Epidermal melanocyte (primary cell): ENCODE data around the gene TMEM147.
A peak's percentile ranks its signal among the peaks of the same experiment; 100 is the strongest.

Source experiments
- DNase-seq: peaks from one replicate; pipeline ENCODE4 v3.0.0; 2011; ENCODE audit warnings: low spot score; ENCODE audit not compliant: insufficient read length

TMEM147 gene, protein sequence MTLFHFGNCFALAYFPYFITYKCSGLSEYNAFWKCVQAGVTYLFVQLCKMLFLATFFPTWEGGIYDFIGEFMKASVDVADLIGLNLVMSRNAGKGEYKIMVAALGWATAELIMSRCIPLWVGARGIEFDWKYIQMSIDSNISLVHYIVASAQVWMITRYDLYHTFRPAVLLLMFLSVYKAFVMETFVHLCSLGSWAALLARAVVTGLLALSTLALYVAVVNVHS

DNA sequence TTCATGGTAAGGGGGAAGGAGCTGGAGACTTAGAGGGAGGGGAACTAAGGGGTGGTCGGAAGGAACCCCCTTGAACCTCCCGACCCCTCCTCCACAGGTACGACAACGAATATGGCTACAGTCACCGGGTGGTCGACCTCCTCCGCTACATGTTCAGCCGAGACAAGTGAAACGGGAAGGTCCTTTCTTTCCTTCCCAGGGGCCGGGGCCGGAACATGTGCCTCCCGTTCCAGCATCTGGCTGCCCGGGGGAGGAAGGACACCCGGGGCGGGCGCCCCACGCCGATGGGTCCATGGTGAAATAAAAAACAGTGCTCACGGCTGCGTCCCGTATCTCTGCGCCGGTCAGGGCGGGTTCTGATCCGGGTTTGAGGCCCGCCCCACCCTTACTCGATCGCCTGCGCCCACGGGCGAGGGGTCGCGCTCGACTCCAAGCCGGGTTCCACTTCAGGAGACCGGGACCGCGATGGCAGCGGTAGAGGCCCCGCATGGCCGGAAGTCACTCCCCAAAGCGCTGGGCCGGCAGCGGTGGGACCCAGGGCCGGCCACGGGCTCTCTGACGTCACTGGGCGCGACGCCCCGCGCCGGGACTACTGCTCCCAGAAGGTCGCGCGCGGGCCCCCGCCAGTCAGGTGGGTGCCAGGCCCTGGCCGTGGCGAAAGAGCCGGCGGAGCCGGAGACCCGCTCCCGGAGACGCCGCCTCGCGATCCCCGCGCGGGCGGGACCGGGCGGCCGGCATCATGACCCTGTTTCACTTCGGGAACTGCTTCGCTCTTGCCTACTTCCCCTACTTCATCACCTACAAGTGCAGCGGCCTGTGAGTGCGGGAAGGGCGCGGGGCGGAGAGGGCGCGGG is at the start of gene TMEM147:
Gene TMEM147, plus strand, starts transcription at position 626 of the 854 bp plus-strand sequence. Its CDS starts 114 bp downstream, at position 740.
- DNase-seq: peak; percentile 99

DNA sequence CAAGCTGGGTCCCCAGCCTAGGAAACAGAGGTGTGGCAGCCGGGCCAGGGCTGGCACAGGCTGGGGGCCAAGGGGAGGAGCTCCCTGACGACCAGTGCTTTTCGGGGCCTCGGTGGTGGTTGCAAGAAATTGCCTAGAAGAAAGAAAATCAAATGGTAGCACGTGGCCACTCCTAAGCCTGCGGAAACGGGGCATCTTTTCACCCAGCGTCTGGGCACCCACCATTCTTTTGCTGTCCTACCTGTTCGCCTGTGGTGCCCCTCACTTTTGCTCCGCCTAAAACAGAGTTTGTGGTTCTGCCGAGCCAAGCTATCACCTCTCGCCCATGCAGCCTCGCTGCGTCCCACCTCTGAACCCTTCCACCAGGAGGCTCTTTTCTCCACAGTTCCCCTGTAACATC is 48.0 kb upstream of the TMEM147 start:
- DNase-seq: no peak

DNA sequence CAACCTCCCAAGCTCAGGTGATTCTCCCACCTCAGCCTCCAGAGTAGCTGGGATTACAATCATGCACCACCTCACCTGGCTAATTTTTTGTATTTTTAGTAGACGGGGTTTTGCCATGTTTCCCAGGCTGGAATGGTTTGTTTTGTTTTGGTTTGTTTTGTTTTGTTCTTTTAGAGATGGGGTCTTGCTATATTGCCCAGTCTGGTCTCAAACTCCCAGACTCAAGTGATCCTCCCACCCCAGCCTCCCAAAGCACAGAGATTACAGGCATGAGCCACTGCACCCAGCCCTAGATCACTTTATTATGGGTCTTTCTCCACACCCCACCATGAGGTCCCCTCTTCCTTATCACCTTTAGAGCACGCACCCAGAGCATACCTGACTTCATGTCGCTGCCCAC is 47.2 kb upstream of the TMEM147 start:
- DNase-seq: no peak

DNA sequence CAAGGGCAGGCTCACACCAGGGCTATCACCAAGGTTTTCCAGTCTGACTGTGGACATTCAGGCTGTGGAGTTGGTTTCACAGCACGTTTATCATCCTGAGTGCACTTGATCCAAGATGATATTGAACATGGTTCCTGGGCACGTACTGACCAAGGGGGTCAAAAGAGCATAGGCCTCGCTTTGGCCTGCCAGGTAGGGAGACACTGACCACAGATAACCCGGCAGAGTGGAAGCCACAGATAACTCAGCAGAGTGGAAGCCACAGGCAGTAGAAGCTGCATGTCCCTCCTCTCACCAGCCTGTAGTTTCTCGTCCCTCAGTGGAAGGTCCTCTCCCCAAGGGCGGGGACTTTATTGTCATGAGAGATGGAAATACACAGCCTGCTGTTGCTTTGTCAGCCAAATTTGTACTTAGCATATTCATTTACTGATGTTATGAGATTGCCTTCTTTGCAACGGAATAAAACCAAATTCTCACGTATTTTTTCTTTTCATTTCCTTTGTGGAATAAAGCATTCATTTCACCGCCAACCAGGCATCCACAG is 46.4 kb upstream of the TMEM147 start:
- no peak for DNase-seq

DNA sequence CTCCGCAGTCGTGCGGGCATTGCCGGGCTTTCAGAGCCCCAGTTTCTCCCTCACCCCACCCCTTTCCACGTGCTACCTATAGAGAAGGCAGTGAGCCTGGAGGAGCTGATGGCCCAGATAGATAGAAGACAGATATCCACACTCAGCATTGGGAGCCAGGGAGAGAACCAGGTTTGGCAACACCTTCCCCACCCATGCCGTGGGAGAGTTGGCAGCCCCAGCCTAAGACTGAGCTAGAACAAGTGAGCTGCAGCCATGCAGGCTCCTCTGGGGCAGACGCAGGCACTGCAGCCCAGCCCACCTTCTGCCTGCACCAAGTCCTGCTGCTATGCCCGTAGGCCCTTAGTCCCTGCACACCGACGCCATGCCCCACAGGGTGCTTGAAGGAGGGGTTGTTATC is 44.8 kb upstream of the TMEM147 start:
- DNase-seq: no peak

DNA sequence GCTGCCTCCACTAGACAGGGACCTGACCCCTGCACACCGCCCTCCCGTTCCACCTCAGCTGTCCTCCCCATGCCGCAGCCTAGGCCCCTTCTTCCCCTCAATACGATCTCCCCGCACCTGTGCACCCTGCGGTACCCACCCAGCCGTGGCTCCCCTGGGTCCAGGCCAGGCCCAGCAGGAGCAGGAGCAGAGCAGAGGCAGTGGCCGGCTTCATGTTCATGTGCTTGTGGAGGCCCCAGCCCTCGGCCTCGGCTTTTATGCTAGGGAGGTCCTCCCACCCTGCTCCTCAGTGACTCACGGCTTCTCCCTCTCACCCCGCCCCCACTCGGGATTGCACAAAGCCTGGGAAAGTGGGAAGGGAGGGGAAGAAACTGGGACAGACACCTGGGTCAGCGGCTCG is 43.7 kb upstream of the TMEM147 start:
- DNase-seq: no peak

DNA sequence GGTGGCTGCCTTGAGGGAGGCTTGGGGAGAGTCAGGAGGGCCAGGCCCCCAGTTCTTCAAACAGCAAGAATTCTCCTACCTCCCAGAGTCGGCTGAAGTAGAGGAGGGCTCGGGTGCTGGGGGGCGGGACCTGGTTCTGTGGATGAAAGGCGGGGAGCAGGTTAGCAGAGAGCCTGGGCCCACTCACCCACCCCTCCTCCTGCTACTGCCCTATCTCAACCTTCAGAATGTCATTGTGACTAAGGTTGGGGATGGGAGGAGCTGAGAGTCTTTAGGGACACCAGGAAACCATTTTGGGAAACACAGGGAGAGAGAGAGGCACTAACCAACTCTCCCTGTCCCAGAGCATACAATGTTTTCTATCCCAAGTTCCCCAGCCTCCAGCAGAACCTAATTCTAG is 42.7 kb upstream of the TMEM147 start:
- DNase-seq: no peak

DNA sequence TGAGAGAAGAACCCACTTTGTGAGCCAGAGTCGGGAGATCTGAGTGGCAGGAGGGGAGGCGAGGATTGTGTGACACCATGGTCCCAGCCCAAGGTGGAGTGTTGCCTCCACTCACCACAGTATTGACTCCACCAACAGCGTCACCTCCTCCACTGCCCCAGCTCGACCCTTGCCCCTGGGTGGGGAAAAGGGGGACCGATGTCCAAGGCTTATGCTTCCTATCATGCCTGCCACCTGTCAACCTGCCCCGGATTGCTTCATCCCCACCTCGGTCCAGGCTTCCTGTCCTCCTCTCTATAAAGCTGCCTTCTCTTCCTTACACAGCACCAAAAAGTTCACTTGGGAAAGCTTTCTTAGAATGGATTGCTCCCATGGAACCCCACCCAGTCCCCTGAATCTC is 39.4 kb upstream of the TMEM147 start:
- no peak for DNase-seq

DNA sequence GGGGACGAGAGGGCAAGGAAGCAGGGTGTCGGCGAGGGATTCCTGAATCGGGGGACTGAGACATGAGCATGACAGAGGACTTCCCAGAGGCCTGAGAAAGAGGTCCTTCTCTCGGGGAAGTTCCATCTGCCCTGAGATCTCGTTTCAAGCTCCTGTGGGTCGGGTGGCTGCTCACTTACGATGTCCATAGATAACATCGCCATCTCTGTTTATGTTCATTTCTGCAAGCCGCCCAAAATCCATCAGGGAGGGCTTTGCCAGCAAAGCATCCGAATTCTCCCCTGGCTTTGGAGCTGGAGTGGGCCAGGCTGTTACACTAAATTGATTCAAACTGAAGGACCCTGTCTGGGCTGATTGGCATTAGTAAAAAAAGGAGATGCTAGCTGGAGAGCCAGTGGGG is 37.9 kb upstream of the TMEM147 start:
- DNase-seq: no peak

DNA sequence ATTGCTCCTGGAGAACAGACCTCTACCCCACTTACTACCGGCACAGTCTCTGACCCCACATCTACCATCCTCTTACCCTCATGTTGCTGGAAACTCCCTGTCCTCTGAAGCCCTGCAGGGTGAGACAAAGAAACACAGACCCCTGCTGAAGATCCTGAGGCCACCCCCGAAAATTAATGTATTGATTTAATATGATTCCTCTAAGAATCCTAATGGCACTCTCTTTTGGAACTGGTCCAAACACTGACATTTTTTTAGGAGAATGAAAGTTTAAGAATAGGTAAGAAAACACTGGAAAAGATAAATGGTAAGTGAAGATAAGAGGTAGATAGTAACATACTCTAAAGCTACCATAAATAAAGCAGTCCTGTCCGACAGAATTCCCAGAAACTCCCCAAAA is 37.3 kb upstream of the TMEM147 start:
- DNase-seq: no peak

DNA sequence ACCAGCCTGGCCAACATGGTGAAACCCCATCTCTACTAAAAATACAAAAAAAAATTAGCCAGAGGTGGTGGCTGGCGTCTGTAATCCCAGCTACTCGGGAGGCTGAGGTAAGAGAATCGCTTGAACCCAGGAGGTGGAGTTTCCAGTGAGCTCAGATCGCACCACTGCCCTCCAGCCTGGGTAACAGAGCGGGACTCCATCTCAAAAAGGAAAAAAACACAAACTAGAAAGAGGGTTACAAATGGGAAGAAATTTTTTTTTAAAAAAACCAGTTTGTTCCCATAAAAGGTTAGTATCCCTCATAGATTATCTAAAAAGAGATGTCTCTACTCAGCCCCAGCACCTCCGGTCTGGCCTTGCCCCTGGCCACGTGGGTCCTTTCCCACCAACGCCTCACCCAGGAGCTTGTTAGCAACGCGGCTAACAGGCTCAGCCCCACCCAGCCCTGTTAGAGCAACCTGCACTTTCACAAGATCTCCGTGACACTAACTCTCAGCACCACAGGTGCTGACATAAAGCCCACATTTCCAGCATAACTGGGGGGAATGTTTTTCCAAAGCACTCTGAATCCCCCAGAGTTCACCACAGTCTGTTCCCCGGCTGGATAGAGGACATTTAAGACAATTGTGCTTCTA is 36.3 kb upstream of the TMEM147 start:
- DNase-seq: no peak

DNA sequence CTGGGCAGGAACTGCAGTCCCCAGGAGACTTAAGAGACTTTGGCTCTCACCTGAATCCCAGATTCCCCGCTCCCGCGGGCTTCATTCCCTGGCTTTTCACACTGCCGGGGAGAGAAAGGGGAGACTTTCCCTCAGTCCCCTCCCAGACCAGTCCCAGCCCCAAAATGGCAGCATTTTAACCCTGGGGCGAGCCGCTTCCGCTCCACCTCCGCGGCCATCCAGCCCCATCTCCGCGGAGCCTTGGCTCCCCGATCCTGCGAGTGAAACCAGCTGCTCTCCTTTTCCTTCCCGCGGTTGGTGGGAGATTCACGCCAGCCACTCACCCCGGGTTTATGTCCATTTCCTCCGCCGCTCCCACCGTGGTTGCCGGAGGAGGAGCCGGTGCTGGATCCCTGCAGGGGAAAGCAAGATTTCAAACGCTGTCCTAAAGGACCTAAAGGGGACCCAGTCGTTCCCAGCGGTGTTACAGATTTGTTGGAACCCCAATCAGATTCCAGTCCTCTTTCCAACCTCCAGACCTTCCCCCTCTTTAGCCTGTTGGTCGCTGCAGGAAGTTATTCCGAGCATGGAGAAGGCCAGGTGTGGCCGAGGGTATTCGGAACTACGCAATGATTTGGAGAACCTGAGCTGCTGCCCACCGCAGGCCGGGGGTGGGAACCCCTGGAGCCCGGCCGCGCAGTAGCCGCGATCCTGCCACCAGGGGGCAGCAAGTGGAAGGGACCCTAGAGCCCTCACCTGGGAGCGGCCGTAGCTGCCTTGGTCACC is 35.4 kb upstream of the TMEM147 start:
- DNase-seq: peak; percentile 67

DNA sequence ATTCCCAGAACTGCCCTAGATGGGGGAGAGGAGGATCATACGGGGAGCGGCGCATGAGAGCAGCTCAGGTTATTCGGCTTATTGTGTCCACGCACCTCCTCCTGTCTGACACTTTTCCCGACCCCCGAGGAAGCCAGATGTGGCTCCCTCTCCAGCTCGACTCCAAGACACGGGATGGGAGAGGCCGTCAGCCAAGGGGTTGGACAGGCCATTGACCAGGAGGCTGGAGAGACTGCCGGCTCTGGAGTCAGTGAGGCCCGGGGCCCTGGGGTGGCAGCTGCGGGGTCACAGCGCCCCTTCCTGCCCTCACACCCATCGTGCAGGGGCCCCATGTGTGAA is 34.8 kb upstream of the TMEM147 start:
- no peak for DNase-seq

DNA sequence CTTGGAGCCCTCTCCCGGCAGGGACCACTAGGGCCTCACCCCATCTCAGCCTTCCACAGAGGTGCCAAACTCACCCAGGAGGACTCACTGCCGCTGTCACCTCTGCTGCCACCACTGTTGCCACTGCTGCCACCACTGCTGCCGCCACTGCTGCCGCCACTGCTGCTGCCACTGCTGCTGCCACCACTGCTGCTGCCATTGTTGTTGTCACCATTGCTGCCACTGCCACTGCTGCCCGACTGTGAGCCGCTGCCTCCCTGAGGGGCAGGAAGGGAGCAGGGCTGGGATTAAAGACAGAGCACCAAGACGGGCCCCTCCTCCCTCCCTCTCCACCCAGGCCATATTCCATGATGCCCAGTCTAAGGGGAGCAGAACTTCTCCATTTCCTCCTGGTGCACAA is 34.1 kb upstream of the TMEM147 start:
- DNase-seq: no peak

DNA sequence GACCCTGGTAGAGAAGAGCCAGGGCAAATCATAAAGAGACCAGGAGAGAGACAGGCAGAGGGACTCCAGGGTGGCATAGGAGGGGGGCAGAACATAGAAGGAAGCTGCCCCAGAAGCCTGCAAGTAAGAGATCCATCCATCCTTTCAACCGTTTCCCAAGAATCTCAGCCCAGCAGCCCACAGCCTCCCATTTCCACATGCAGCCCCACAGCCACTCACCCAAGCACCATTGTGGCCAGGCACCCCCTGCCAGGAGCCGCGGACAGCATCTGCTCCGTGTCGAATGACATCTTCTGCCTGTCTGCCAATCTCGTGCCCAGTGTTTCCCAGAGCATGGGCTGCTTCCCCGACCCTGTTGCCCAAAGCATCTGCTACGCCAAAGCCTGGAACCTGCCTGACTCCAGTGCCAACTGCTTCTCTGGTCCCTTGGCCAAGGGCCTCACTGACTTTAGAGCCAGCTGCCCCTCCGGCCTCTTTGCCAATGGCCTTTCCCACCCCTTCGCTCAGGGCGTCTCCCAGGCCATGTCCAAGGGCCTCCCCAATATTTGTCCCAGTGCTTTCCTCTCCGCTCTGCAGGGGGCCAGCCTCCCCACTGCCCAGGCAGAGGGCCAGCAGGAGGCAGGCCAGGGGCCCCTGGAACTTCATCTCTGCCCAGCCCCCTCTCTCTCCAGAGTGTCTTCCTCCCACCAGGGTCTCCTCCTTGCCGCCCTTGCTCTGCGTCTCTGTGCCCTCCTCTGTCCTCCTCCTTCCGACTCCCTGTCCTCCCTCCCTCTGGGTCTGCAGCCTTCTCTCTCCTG is 32.4 kb upstream of the TMEM147 start:
- no peak for DNase-seq

DNA sequence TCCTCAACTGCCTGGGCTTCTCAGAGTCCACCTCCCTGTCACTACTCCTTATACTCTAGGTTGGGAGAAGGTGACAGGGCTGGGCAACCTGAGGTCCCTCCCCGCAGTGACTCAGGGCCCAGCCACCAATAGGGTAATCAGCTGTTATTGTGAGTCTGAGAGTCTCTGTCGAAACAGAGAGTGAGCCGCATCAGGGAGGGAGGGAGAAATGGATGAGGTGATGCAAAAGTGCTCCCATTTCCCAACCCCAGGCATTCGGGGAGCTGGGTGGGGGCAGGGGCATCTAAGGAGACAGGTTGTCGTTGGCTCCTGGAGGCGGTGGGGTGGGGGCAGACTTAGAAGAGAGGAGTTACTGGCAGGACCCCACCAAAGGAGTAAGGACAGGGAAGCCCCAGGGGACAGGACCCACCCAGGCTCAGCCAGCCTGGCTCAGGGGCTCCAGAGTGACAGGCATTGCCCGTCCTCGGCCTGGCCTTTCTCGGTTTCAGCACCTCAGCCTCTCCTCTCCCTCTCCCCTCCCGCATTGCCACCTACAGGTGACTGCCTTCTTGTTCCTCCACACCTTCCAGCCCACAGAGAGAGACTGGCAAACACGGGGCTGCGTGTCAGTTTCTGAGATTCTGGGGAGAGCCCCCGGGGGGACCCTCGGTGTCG is 31.7 kb upstream of the TMEM147 start, which contains the start of gene DMKN:
Gene DMKN, minus strand, starts transcription at position 22 of the 654 bp plus-strand sequence. CDS start 174 bp downstream, outside the sequence.
- no peak for DNase-seq

DNA sequence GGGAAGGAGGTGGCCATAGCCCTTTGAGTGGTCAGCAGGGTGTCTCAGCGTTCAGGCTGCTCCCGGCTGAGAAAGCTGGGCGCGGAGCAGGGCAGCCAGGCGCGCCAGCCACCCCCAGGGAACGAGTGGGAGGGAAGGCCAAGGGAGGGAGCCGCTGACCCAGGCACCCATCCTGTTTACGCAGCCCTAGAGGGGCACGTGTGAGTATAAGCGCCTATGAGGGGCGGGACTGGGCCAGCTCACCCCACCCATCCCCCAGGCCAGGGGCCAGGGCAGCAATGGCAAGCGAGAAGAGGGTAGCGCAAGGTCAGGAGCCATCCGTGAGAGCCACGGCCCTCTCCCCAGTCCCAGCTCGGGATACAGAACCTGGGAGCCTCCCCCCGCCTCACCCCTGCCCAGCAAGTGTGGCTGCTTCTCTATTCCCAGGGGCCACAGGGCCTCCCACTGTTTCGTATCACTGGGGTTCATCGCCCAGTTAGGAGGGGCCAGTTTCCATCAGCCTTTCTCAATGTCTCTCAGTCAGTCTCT is 31.1 kb upstream of the TMEM147 start:
- DNase-seq: no peak

DNA sequence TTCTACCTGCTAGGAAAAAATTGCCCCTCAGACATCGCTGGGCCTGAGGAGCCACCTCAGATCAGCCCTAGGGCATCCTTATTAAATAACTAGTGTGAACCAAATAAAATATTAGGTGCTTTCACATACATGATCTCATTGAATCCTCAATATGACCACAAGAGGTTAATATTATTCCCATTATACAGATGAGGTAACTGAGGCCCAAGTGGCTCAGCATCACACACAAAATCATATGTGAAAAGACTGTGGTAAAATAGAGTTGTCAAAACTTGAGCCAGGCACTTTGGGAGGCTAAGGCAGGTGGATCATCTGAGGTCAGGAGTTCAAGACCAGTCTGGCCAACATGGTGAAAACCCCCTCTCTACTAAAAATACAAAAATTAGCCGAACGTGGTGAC is 29.1 kb upstream of the TMEM147 start:
- DNase-seq: no peak

DNA sequence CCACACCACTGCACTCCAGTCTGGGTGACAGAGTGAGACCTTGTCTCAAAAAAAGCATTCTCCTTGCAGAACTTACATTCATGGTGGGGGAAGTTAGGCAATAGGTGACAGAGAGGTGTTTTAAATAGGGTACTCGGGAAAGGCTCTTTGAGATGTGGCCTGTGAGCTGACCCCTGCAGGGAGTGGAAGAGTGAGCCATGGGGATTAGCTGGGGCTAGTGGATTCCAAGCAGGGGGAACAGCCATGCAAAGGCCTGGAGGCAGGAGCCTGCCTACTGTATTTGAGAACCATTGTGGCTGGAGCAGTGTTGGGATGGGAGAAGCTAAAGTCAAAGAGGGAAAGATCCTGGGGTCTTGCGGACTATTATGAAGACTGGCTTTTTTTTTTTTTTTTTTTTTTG is 28.1 kb upstream of the TMEM147 start:
- DNase-seq: no peak

DNA sequence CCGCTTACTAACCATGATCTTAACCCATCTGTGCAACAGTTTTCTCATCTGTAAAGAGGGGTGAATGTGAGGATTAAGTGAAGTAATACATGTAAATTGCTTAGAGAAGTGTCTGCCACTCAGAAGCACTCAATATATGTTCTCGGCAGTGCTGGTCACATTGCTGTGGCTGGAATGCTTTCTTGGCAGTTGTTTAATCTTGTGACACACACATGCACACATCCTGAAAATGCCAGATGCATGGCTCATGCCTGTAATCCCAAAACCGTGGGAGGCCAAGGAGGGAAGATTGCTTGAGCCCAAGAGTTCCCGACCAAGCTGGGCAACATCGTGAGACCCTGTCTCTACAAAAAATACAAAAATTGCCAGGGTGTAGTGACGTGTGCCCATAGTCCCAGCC is 27.1 kb upstream of the TMEM147 start:
- peak; percentile 92 for DNase-seq
